GM21390 (cell line): ENCODE data around the gene ASB2.

Experiments
- ATAC-seq: cut with Tn5 transposase; IDR thresholded peaks from one replicate; pipeline ENCODE4 v1.9.1; 2021; ENCODE audit not compliant: unreplicated experiment

Gene ASB2

DNA sequence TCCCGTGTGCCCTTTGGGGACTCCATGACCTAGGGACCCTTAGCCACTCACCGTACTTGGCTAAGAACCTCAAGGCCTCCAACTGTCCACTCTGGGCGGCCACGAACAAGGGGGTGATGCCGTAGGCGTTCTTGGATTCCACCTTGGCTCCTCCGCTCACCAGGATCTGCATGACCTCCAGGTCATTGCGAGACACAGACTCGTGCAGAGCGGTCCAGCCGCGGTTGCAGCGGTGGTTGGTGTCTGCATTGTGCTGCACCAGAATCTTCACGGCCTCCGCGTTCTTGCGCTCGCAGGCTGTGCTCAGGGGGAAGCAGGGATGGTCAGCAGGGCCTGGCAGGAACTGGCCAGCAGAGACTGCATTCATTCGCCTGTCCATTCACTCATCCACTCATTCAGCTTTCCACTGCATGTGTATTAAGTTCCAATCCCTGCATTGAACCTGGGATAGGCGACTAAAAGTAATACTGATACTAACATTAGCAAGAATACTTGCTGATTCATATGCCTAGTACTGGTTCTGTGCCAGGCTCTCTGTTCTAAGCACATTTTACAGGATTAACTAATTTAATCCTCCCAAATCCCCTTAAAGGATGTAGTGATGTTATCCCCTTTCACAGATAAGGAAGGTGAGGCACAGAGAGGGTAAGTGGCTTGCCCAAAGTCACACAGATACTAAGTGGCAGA, 25.3 kb downstream of the ASB2 start:
- no peak for ATAC-seq

DNA sequence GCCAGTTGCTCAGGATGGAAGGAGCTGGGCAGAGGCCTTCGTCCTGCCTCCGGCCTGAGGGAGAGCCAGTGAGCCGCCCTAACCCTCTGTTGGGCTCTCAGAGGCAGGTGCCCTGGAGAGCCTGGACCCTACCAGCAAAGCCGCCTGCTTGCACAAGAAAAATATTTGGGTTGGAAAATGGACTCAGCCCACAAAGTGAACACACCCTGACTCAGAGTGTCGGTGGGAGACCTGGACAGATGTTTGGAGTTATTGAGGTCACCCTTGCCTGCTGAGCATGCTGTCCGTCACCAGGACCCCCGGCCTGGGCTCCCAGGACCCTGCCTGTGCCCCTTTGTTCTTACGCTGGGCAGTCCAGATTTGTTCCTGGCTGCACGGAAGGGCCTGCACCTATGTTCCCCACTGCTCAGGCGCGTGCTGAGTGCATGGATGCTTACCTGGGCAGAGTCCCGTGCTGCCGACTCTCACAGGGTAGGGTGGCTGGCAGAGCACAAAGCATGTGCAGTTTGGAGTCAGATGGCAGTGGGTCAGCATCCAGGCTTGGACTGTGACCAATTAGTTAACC, 26.8 kb downstream of the ASB2 start:
- no peak for ATAC-seq

DNA sequence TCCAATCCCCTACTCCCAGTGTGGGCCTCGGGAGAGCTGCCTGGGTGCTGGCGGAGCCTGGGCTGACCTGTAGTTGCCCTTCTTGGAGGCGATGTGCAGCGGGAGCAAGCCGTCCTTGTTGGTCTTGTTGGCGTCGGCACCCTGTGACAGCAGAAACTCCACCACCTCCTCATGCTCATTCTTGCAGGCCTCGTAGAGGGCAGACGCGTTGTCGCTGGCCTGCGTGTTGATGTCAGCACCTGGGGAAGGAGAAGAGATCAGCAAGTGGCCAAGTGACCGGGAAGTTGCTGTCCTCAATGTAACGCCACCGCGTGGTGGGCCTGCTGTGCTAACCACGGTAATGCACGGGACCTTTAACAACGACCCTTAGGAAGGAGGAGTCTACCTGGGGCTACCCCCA, 29.1 kb downstream of the ASB2 start:
- ATAC-seq, result no peak

DNA sequence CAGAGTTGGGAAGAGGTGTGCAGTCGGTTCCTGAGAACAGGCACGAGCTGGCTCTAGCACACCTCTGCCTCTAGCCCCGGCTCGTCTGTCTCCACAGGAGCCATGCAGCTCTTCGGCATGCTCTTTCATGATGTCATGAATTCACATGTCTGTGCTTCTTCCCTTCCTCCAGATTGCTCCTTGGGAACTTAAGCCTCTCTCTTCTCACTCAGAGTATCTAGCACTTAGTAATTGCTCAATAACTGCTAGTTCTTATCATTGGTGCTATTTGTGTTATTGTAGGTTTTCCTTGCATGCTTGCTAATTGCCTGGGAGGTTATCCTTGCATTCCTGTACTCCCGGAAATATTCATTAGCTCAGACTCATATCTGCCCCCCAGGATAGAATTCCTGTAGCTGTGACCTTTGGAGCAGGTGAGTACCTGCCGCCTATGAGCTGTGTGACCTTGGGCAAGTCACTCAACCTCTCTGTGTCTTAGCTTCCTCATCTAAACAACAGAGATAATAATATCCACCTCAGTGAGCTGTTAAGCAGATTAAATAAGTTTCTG, 29.8 kb downstream of the ASB2 start:
- no peak for ATAC-seq

DNA sequence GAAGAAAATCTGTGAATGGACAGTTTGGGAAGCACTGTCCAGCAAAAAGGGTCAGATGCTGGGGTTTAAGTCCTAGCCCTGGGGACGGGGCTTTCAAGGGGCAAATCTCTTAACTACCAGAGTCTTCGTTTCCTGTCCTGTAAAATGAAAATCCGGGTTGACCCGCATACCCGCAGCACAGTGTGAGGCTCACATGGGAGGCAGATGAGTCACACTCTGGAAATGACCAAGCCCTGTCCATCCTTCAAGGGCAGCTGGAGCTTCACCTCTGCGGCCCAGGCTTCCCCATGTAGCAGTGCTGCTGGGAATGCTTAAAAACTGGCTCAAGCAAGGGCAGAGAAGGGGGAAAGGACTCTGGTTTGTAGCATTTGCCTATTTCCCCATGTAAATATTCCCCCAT, 30.3 kb downstream of the ASB2 start:
- no peak for ATAC-seq

DNA sequence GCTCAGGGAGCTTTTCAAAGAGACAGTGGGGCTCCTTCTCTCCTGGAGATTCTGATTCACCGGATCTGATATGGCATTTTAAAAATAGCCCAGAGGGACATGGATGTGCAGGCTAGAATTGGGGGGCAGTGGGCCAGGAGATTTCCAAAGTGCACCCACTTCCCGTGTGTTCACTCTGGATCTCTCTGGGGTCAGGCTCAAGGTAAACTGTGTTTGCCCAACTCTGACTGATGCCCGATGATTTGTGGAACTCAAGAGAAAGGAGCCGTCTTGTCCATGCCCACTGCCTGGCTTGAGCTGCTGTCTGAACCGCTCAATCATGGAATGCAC, 31.3 kb downstream of the ASB2 start:
- no peak for ATAC-seq

DNA sequence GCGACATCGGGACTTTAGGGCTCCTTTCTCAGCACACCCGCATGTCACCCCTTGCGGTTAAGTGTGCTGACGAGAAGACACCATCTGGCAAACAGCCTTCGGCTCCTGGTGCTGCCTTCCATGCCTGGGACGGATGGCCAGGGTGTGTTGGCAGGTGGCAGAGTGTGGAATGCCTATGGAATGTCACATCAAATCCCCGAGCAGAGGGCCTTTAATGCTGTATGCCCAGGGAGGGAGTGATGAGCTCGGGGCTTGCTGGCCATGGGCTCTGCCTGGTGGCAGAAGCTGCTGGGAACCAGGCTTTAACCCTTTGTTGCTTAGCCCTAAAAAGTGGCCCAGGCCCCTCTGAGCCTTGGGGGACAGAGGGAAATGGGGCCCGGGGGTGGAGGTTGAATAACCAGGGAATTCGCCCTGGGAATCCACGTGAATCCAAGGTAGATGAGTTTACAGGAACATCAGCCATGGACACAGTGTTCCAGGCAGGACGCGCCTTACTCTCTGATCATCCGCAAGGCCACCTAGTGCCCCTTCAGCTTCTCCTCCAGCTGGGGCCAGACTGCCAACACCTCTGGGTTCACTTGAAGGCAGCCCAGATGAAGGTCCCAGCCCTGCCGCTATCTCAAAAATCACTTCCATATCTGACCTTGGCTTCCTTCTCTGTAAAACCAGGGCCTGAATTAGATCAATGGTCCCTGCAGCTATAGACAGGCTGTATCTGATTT, 31.9 kb downstream of the ASB2 start:
- no peak for ATAC-seq

DNA sequence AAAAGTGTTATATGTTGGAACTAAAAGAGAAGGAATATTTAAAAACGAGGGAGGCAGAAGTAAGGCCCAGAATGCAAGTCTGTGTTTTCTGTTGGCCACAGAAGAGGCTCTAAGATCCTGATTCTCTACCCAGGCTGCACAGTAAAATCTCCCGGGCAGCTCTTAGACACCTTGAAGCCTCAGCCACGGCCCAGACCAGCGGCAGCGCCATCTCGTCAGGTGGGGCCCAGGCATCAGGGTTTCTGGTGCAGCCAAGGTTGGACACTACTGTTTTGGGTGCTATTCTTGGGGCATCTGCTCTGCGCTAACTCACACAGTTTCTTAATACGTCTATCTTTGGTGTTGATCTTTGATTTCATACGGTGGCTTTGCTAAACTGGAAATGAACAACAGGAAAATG, 32.4 kb downstream of the ASB2 start:
- ATAC-seq, result no peak

DNA sequence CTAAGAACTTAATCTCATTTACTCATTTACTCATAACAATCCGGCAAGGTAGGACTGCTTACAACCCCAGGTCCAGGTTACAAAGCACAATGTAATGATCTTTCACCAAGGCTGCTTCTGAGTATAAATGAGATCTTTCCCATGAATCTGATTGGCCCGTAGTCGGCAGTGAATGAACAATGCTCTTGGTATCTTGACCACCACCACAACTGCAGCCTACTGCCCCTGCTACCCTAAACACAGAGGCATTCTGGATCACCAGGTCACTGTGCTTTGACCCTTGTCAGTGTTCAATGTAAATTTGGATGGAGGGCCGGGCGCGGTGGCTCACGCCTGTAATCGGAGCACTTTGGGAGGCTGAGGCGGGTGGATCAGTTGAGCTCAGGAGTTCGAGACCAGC, 33.3 kb downstream of the ASB2 start:
- no peak for ATAC-seq

DNA sequence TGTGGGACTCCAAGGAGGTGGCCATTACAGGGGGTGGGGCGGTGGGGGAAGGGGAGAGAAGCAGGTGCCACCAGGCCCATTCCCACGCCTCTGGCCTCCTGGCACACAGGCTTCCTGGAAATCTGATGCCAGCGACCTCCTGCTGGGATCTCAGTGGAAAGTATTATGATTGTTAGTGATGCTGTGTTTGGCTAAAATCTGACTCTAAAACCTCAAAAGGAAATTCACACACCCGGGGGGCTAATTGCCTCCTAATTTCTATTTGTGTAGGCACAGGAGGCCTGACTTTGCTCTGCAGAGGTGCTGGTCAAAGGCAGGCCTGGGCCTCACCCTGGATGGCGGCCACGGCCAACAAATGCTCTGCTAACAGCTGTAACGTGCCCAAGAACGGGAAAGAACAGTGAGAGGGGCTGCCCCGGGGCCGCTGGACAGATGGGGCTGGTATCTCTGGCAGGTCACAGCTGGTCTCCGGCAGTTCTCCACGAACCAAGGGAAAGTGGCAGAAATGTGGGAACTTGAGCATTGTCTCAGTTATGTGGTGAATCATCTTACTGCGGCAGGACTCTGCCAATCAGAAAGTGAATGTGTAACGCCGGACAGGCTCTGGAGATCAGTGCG, 35.0 kb downstream of the ASB2 start:
- no peak for ATAC-seq

DNA sequence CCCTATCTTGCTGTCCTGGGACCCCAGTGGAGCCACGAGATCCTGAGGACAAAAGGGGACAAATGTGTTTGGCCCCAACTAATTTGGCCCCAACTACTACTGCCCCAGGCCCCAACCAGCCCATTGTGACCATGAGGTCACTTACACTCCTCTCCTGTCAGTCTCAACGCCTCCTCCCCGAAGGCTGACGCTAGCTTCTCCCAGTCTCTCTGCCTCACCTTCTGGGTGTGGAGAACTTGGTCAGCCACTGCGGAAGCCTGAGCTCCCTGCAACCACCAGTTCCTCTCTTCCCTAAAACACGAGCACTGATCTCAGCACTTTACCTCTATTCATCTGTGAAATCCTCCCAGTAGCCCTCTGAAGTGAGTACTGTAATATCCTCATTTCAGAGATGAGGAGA, 35.9 kb downstream of the ASB2 start:
- no peak for ATAC-seq

DNA sequence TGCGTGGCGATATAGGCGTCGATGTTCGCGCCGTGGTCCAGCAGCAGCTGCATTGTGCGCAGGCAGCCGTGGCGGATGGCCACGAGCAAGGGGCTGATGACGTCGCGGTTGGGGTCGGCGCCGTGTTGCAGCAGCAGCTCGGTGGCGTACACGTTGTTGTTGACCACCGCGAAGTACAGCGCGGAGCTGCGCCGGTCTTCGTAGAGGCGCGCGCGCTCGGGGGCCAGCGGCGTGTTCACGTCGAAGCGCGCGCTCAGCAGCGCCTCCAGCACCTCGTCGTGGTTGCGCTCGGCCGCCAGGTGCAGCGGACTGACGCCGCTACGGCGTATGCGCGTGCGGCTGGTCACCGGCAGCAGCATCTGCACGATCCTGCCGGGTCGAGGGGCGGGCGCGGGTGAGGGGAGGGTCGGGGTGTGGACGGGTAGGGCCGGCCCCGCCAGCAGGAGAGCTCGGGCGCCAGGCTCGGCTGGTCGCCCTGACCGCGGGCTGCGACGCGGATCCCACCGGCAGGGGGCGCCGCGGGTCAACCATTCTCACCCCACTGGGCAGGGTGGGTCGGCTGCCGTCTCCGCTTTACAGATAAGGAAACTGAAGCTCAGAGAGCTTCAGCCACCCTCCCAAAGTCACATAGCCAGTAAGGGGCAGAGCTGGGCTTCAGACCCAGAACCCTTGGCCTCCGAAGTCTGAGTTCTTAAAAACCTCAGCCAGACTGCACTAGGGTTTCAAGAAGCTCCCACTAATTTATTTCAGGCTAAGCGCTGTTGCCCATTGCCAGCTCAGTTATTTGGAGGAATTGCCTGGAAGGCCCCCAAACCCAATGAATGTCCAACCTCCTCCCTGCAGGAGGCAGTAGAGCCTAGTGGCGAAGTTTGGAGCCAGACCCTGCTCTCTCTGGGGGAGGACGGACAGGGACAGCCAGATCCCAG, 36.8 kb downstream of the ASB2 start:
- ATAC-seq, result peak; percentile 92

DNA sequence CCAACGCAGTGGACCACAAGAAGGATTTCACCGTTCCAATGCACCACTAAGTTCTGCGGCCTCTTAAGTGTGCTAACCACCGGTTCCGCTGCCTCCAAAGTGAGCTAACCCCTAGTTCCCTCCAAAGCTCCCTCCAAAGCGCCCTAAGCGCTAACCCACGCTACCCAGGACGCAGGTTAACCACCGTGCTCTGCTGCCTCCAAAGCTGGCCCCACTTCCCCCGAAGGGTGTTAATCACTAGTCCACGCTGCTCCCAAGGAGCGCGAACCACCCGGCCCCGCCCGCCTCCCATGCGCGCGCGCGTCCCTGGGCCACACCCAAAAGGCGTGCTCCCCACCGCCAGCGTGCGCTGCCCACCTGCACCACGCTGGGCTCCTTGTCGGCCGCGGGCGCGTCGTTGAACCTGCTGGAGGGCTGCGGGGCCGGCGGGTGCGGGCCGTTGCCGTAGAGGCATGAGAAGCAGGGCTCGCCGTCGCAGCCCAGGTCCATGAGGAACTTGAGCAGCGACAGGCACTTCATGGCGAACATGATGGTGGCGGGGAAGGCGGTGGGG, 37.5 kb downstream of the ASB2 start:
- ATAC-seq, result no peak

DNA sequence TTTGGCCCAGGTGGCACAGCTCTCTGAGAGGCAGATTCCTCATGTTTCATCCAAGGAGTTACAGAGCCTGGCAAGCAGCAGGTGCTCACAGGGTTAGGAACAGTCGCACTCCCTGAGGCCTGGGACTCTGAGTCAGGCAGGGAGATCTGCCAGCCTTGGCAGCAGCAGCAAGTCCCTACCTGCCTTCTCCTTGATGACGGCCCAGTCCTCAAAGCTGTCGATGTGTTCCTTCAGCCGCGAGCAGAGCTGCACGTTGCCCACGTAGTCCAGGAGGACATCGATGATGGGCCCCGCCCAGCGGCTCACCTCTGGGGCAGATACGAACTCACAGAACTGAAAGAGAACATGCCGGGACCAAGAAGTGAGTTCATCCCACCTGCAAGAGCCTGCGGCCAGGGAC, 38.9 kb downstream of the ASB2 start:
- no peak for ATAC-seq

DNA sequence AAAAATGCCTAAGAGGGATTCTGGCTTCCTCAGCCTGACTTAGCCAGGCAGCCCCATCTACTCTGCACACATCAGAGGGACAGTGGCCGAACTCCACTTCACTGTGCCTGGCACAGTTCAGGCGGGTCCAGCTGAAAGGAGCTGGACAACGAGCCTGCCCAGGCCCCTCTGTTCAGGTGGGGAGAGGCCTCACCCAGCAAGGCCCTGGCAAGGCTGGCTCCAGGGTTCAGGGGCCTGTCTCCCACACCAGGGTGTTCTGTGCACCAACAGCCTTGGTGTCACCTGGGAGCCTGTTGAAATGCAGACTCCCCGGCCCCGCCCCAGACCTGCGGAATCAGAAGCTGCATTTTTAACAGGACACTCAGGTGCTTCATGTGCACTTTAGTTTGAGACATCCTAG, 39.4 kb downstream of the ASB2 start:
- ATAC-seq, result no peak

DNA sequence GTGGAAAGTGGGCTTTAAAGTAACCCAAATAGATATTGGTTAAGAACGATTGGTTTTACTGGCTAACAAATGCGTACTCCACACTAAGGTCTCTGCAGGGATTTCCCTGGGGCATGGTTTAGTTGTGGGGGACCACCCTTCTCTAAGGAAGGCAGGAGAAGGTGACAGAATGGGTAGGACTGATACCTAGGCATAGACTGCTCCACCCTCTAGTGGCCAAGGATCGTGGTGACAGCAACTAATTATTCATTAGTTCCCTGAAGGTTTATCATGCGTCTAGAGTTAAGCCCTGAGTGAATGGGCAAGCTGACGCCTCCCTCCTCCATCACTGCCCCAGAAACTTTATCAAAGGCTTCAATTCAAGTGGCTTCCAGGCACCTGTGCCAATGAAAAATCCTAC, 40.1 kb downstream of the ASB2 start:
- peak; percentile 31 for ATAC-seq

DNA sequence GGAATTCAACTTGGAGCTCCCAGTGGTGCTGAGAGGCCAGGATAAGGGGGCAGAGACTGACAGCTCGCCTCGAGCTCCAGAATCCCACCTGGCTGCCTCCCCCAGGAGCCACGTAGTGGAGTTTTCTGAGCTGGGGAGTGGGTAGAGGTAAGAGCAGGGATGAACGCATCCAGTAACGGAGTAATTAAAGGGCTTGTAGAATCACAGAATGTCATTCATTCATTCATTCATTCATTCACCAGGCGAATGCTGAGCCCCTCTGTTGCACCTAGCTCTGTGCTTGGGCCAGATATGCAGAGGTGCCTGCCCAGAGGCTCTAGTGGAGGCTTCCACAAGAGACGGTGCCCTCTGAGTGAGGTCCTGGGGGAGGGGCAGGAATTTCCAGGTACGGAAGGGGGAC, 41.2 kb downstream of the ASB2 start:
- no peak for ATAC-seq

DNA sequence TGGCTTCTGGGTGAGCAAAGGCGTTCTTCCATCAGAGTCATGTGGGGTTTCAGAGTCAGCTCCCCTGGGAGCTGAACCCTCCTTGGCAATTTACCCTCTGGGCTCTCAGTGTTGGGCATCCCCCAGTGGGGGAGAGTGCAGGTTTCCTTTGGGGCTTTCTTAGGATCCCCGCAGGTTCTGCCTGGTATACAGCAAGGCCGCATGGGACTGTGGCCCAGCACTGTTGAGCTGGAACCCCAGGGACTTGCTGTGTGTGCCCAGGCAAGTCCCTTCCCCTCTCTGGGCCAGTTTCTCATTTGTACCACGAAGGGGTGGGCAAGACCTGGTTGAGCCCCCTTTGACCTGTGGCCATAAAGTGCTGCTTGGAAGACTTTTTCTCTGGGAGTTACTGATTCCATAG, 43.7 kb downstream of the ASB2 start:
- no peak for ATAC-seq

DNA sequence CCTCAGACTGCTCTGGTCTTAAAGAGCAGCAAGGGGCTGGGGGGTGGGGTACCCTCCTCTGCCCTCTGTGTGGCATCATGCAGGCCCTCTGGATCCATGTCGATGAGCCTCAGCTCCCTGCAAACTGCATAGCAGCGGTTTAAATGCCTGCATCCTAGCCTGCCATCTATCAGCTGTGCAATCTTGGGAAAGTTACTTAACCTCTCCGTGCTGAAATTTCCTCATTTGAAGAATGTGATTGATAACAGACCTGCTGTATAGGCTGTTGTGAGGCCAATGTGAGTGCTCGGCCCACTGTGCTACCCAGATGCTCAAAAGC, 45.4 kb downstream of the ASB2 start:
- no peak for ATAC-seq

DNA sequence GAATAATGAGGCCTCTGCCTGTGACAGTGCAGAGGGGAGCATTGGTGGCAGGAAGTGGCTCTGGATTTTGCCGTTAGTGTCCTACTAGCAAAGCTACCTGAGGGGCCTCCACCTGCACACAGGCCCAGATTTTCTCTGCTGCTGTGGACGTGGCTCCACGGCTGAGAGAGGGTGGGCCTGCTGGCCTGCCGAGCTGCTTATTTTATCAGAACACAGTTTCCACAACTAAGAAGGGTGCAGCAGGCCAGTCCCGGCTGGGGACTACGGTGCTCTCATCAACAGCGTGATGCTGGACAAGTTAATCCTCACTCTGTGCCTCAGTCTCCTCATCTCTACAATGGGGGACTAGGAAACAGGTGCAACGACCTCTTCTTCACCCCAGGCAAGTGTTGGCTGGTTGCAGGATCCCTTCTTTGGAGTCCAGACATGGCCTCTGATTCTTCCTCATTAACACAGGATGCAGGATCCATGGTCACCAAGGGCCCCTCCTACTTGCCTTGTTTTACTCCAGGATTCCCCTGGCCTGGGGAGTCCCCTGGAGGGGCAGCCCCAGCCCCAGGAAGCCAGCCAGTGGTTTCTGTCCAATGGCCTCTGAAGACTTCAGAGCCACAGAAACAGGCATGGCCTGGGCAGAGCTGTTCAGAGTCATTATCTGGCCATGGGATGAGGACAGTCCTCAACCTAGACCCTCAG, 45.9 kb downstream of the ASB2 start:
- no peak for ATAC-seq
